Hepatocyte (in vitro differentiated cells): ENCODE measurements around the gene ELF5.

ENCODE experiments used
- EZH2 ChIP-seq: fragments of 200-600 bp; sonication (generic); IDR thresholded peaks from 2 replicates; pipeline ENCODE4 v1.6.1; 2016; ENCODE audit warnings: antibody characterized with exemption, mild to moderate bottlenecking, borderline replicate concordance
- TF ChIP-seq, protein P1 (sequence below): fragments of 200-600 bp; sonication (generic); IDR thresholded peaks from 2 replicates; pipeline ENCODE4 v1.5.1; 2016; ENCODE audit warnings: antibody characterized with exemption, mild to moderate bottlenecking; ENCODE audit not compliant: poor library complexity

DNA sequence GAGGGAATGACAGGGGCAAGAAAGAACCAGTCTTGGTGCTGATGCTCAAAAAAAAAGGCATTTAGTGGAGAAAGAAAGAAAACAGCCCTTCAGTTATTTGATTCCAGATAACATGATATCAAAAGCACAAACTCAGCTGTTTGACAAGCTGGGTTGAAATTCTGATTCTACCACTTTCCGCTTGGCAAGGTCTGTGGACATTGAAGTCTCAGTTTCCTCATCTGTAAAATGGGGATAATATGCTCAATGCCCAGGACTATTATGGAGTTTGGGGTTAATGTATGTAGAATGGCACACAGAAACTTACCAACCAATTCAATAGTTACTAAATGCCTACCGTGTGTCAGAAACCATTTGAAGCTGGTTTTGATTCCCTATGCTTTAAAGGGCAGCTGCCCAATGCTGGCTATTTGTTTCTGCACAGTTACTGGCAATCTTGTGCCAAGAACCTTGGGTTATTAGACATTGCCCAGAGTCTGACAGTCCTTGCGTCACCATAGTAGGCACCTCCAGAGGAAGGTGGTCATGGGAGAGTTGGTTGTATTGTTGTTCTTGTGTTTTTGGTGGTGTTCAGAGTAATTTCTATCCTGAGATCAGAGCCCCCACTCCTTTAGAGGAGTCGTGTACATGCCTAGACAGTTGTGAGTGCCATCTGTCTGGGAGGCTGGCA lies 19.5 kb downstream of the ELF5 start:
- no peak for TF ChIP-seq EZH2
- TF ChIP-seq, protein P1, sequence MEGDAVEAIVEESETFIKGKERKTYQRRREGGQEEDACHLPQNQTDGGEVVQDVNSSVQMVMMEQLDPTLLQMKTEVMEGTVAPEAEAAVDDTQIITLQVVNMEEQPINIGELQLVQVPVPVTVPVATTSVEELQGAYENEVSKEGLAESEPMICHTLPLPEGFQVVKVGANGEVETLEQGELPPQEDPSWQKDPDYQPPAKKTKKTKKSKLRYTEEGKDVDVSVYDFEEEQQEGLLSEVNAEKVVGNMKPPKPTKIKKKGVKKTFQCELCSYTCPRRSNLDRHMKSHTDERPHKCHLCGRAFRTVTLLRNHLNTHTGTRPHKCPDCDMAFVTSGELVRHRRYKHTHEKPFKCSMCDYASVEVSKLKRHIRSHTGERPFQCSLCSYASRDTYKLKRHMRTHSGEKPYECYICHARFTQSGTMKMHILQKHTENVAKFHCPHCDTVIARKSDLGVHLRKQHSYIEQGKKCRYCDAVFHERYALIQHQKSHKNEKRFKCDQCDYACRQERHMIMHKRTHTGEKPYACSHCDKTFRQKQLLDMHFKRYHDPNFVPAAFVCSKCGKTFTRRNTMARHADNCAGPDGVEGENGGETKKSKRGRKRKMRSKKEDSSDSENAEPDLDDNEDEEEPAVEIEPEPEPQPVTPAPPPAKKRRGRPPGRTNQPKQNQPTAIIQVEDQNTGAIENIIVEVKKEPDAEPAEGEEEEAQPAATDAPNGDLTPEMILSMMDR: no peak
